Loucy (cell line): ENCODE measurements around the gene CAPN8.

Experiments
- EZH2phosphoT487 ChIP-seq: fragments of 200-600 bp; IDR thresholded peaks from 2 replicates; pipeline ENCODE4 v1.6.1; 2018; ENCODE audit warnings: antibody characterized with exemption, mild to moderate bottlenecking, moderate library complexity, borderline replicate concordance
- TF ChIP-seq, protein P1 (sequence below): fragments of 200-600 bp; sonication (generic); conservative IDR thresholded peaks from 2 replicates; pipeline ENCODE4 v1.5.1; 2014; ENCODE audit warnings: mild to moderate bottlenecking, antibody characterized with exemption, low read length

DNA sequence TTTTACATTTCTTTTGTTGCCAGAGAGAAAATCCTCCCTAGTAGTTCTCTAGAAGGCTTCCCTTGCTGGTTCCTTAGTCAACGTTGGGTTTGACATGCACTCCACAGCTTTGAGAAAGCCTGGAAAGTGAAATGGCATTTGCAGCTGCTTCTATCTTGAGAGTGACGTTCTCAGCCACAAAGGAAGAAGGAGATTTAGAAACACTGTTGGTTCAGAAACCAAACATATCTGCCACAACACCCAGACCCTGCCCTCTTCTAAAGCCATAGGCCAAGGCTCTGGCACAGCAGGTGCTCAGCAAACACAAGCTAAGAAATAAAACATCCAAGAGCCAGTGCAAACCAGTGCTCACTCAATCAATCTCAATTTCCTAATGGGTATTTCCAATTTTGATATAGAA, 150.9 kb downstream of the CAPN8 start:
- TF ChIP-seq, protein P1, sequence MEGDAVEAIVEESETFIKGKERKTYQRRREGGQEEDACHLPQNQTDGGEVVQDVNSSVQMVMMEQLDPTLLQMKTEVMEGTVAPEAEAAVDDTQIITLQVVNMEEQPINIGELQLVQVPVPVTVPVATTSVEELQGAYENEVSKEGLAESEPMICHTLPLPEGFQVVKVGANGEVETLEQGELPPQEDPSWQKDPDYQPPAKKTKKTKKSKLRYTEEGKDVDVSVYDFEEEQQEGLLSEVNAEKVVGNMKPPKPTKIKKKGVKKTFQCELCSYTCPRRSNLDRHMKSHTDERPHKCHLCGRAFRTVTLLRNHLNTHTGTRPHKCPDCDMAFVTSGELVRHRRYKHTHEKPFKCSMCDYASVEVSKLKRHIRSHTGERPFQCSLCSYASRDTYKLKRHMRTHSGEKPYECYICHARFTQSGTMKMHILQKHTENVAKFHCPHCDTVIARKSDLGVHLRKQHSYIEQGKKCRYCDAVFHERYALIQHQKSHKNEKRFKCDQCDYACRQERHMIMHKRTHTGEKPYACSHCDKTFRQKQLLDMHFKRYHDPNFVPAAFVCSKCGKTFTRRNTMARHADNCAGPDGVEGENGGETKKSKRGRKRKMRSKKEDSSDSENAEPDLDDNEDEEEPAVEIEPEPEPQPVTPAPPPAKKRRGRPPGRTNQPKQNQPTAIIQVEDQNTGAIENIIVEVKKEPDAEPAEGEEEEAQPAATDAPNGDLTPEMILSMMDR = no peak
- no peak for TF ChIP-seq EZH2phosphoT487
